Measurements from ENCODE around the gene EFTUD2.

DNA sequence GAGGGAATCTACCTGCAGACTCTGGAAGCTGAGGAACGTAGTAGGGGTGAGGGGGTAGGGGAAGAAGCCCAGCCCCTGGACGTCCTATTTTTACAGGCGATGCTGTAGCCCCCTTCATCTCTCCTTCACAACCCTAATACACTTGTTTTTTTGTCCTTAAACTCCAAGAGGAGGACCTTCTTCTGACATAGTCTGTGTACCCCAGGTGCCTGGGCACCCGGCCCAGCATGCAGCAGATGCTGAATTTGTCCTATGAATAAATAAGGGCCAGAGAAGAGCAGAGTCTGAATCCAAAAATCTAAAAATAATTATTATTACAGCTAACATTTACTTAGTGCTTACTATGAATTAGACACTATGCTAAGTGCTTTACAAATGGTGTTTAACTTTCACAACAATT lies 43.2 kb upstream of the EFTUD2 start:
- TF ChIP-seq, protein P1, sequence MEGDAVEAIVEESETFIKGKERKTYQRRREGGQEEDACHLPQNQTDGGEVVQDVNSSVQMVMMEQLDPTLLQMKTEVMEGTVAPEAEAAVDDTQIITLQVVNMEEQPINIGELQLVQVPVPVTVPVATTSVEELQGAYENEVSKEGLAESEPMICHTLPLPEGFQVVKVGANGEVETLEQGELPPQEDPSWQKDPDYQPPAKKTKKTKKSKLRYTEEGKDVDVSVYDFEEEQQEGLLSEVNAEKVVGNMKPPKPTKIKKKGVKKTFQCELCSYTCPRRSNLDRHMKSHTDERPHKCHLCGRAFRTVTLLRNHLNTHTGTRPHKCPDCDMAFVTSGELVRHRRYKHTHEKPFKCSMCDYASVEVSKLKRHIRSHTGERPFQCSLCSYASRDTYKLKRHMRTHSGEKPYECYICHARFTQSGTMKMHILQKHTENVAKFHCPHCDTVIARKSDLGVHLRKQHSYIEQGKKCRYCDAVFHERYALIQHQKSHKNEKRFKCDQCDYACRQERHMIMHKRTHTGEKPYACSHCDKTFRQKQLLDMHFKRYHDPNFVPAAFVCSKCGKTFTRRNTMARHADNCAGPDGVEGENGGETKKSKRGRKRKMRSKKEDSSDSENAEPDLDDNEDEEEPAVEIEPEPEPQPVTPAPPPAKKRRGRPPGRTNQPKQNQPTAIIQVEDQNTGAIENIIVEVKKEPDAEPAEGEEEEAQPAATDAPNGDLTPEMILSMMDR (IDR thresholded peaks at IDR 0.05): no peak
- TF ChIP-seq POLR2A (IDR thresholded peaks at IDR 0.05) (no peak), POLR2AphosphoS5 (IDR thresholded peaks at IDR 0.05) (no peak)
